Nephron progenitor cell (in vitro differentiated cells): ENCODE data around the gene UBL7.

Source experiments
- DNase-seq: peaks from one replicate; pipeline ENCODE4 v3.0.0; 2021
- H3K27ac Mint-ChIP-seq: 2 replicates; pipeline ENCODE4 v1.8.0; 2021; ENCODE audit warnings: mild to moderate bottlenecking, moderate library complexity, mixed read lengths
- H3K27me3 Mint-ChIP-seq: 2 replicates; pipeline ENCODE4 v1.8.0; 2021; ENCODE audit warnings: mild to moderate bottlenecking, low read depth, mixed read lengths; ENCODE audit not compliant: poor library complexity
- H3K36me3 Mint-ChIP-seq: 2 replicates; pipeline ENCODE4 v1.8.0; 2021; ENCODE audit warnings: low read depth, mixed read lengths
- H3K4me1 Mint-ChIP-seq: 2 replicates; pipeline ENCODE4 v1.8.0; 2021; ENCODE audit warnings: mixed read lengths
- H3K4me3 Mint-ChIP-seq: 2 replicates; pipeline ENCODE4 v1.8.0; 2021; ENCODE audit warnings: mild to moderate bottlenecking, moderate library complexity, mixed read lengths
- H3K9me3 Mint-ChIP-seq: 2 replicates; pipeline ENCODE4 v1.8.0; 2021; ENCODE audit warnings: mild to moderate bottlenecking, moderate library complexity, mixed read lengths
- CTCF ChIP-seq: fragments of 200-600 bp; sonication (generic); IDR thresholded peaks from 2 replicates; pipeline ENCODE4 v1.5.0; 2021; ENCODE audit warnings: antibody characterized with exemption

Gene UBL7

DNA sequence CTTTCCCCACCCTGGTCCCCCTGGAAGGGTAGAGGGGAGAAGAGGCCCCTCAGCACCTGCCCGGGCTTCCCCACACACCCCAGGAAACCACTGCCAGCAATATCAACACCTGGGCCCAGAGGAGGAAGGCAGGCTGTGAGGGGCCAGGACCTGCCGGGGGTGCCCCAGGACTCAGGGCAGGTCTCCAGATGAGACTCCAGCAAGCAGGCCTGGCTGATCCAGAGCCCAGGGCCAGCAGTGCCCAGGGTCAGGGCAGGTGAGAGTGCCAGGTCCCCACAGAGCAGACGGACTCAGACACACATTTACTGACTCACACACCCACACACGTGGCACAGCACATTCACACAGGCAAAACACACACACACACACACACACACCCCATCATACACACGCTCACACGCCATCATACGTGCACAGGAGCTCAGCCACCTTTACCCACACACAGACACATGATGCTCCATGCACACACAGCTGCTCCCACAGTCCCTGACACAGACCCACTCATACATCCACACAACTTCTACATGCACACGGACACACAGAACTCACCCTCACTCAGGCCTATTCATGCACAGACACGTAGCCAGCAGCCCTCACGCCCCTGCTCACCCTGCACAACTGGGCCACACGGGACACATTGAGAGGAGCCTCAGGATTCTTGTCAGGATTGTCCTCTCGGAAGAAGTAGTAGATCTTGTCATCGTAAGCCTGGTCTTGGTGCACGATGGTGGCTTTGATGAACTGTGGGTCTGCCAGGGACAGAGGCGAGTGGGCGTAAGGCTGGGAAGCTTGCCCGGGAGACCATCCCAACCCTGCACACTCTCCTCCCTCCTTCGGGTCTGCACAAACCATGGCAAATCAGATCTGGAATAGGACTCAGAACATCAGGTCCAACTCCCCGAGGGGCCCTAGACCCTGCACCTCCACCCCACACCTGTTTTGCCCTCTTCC lies 44.7 kb downstream of the UBL7 start:
- Mint-ChIP-seq H3K36me3 (peaks cover 21% of the 10 kb centered on the region), H3K9me3 (no peaks in the 10 kb centered on the region), H3K27me3 (peaks cover 3% of the 10 kb centered on the region), H3K4me3 (no peak overlapping the region), H3K4me1 (peaks cover 48% of the 10 kb centered on the region), H3K27ac (peak overlapping the region; percentile 2)
- no peak for TF ChIP-seq CTCF
- no peak for DNase-seq

GRCh38 chr15:74414603-74415338 lies 46.2 kb downstream of the UBL7 start:
- Mint-ChIP-seq H3K4me3 (no peak overlapping the region), H3K4me1 (peaks cover 34% of the 10 kb centered on the region), H3K9me3 (no peaks in the 10 kb centered on the region), H3K36me3 (peaks cover 21% of the 10 kb centered on the region), H3K27me3 (peaks cover 3% of the 10 kb centered on the region), H3K27ac (no peak overlapping the region)
- TF ChIP-seq CTCF, result no peak
- DNase-seq, result no peak

- TF ChIP-seq CTCF, result no peak
- no peaks in the 10 kb centered on the region for H3K9me3 Mint-ChIP-seq
- peaks cover 3% of the 10 kb centered on the region for H3K27me3 Mint-ChIP-seq
- H3K36me3 Mint-ChIP-seq, result peaks cover 21% of the 10 kb centered on the region
- H3K4me1 Mint-ChIP-seq, result peaks cover 30% of the 10 kb centered on the region
- DNase-seq, result no peak
- H3K27ac Mint-ChIP-seq, result peak overlapping the region; percentile 70
- no peak overlapping the region for H3K4me3 Mint-ChIP-seq
Measured at GRCh38 chr15:74414081-74414580, 46.8 kb downstream of the UBL7 start.

DNA sequence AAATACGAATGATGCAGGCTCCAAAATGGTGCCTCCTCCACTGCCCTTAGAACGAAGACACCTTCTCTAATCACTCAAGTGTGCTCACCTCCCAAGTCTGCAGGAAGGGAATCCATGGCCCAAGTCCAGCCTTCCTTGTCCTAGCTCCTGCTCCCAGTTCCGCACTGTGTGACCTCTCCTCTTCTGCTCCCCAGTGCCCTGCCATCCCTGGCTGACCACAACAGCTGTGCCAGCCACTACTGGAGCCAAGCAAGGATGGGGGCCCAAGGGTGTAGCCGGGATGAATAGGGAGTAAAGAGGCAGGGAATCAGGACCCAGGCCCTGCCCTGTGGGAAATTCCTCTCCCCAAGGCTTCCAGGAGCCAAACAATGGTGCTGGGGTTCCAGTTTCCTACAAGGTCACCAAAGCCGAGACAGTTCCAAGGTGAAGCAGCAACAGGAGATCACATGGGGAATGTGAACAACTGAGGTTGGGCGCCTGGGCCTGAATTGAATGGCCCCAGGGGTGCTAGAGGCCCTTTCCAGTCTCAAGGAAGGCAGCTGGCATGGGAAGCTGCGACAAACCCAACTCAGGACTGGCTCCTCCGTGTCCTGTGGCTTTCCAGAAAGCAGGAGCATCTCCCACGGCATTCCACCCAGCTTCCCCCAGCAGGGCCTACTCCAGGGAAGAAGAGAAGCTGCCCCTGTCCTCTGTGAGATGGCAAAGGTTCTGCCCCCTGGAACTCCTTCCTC lies 47.4 kb downstream of the UBL7 start:
- TF ChIP-seq CTCF, result no peak
- Mint-ChIP-seq H3K36me3 (peaks cover 21% of the 10 kb centered on the region), H3K27ac (peak overlapping the region; percentile 70), H3K9me3 (no peaks in the 10 kb centered on the region), H3K4me3 (no peak overlapping the region), H3K4me1 (peaks cover 30% of the 10 kb centered on the region), H3K27me3 (peaks cover 6% of the 10 kb centered on the region)
- no peak for DNase-seq

- peaks cover 30% of the 10 kb centered on the region for H3K4me1 Mint-ChIP-seq
- no peak overlapping the region for H3K27ac Mint-ChIP-seq
- peaks cover 21% of the 10 kb centered on the region for H3K36me3 Mint-ChIP-seq
- no peak overlapping the region for H3K4me3 Mint-ChIP-seq
- H3K27me3 Mint-ChIP-seq, result peaks cover 6% of the 10 kb centered on the region
- no peak for TF ChIP-seq CTCF
- H3K9me3 Mint-ChIP-seq, result no peaks in the 10 kb centered on the region
- no peak for DNase-seq
Measured at GRCh38 chr15:74412159-74412558, 48.8 kb downstream of the UBL7 start.
